DOHH2 (cell line): ENCODE data around the gene ANGPT4.

Experiments
- H3F3A ChIP-seq: fragments of 200-600 bp; sonication (generic), shearing (Covaris generic); 2 replicates; pipeline ENCODE4 v1.6.0; 2016; ENCODE audit warnings: antibody characterized with exemption, mild to moderate bottlenecking; ENCODE audit not compliant: control insufficient read depth, insufficient read depth
- H3K27ac ChIP-seq: fragments of 200-600 bp; sonication (generic); 2 replicates; pipeline ENCODE4 v1.5.1; 2014; ENCODE audit warnings: low read depth, mild to moderate bottlenecking, low read length, moderate library complexity
- H3K27me3 ChIP-seq: fragments of 200-600 bp; sonication (generic); 2 replicates; pipeline ENCODE4 v1.6.1; 2014; ENCODE audit warnings: mild to moderate bottlenecking, low read length, mixed read lengths; ENCODE audit not compliant: control insufficient read depth
- H3K36me3 ChIP-seq: fragments of 200-600 bp; sonication (generic); 2 replicates; pipeline ENCODE4 v1.6.1; 2014; ENCODE audit warnings: mild to moderate bottlenecking, low read length, moderate library complexity, mixed read lengths; ENCODE audit not compliant: control insufficient read depth
- H3K4me1 ChIP-seq: fragments of 200-600 bp; sonication (generic); 2 replicates; pipeline ENCODE4 v1.6.1; 2014; ENCODE audit warnings: mild to moderate bottlenecking, low read length, mixed read lengths; ENCODE audit not compliant: control insufficient read depth
- H3K4me2 ChIP-seq: fragments of 200-600 bp; sonication (generic); 2 replicates; pipeline ENCODE4 v1.6.0; 2014; ENCODE audit warnings: mild to moderate bottlenecking, low read length, moderate library complexity
- H3K4me3 ChIP-seq: fragments of 200-600 bp; sonication (generic); 2 replicates; pipeline ENCODE4 v1.5.1; 2014; ENCODE audit warnings: mild to moderate bottlenecking, low read length, mixed read lengths
- H3K79me2 ChIP-seq: fragments of 200-600 bp; sonication (generic); 2 replicates; pipeline ENCODE4 v1.6.1; 2014; ENCODE audit warnings: mild to moderate bottlenecking, low read length, mixed read lengths; ENCODE audit not compliant: control insufficient read depth
- H3K9me2 ChIP-seq: fragments of 200-600 bp; sonication (generic); replicated peaks from 2 replicates; pipeline ENCODE4 v1.6.1; 2014; ENCODE audit warnings: mild to moderate bottlenecking, low read length, mixed read lengths; ENCODE audit not compliant: control insufficient read depth
- H3K9me3 ChIP-seq: fragments of 200-600 bp; sonication (generic); 2 replicates; pipeline ENCODE4 v1.6.1; 2014; ENCODE audit warnings: antibody characterized with exemption, low read length, mixed read lengths; ENCODE audit not compliant: control insufficient read depth, insufficient read depth
- H4K20me1 ChIP-seq: fragments of 200-600 bp; sonication (generic); 2 replicates; pipeline ENCODE4 v1.6.0; 2014; ENCODE audit warnings: low read depth, mild to moderate bottlenecking, antibody characterized with exemption, low read length, moderate library complexity; ENCODE audit not compliant: control insufficient read depth, insufficient read depth
- EZH2phosphoT487 ChIP-seq: fragments of 200-600 bp; sonication (generic); IDR thresholded peaks from 2 replicates; pipeline ENCODE4 v1.6.1; 2017; ENCODE audit warnings: borderline replicate concordance, mild to moderate bottlenecking, antibody characterized with exemption, low read length, moderate library complexity, mixed read lengths
- TF ChIP-seq, protein P1 (sequence below): fragments of 200-600 bp; sonication (generic); IDR thresholded peaks from one replicate; pipeline ENCODE4 v1.5.1; 2014; ENCODE audit warnings: antibody characterized with exemption, mild to moderate bottlenecking, low read depth, low read length; ENCODE audit not compliant: poor library complexity, severe bottlenecking

Gene ANGPT4

DNA sequence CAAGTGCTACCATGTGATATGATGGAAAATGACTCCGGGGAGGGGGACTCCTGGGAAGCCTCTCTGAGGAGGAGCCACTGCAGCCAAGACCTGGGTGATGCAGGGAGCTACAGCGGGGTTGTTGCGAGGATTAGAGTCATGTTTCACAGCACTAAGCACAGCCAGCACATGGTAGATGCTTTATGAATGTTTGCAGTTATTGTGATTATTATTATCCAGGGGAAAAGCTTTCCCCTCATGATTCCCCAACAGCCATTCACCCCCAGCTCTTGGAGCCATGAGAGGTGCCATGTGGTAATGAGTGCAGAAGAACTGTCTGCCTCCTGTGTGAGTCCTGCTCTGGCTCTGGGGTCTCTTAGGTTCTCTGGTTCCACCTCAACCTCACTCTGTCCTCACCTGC is 46.1 kb upstream of the ANGPT4 start:
- Histone ChIP-seq H3K9me3 (no peaks in the 10 kb centered on the region), H3F3A (no peaks in the 10 kb centered on the region), H3K4me1 (no peaks in the 10 kb centered on the region), H3K27ac (no peak overlapping the region), H4K20me1 (no peaks in the 10 kb centered on the region), H3K27me3 (no peaks in the 10 kb centered on the region), H3K4me3 (no peak overlapping the region), H3K4me2 (no peak overlapping the region), H3K36me3 (no peaks in the 10 kb centered on the region), H3K79me2 (no peaks in the 10 kb centered on the region), H3K9me2 (no peaks in the 10 kb centered on the region)
- TF ChIP-seq EZH2phosphoT487: no peak
- TF ChIP-seq, protein P1, sequence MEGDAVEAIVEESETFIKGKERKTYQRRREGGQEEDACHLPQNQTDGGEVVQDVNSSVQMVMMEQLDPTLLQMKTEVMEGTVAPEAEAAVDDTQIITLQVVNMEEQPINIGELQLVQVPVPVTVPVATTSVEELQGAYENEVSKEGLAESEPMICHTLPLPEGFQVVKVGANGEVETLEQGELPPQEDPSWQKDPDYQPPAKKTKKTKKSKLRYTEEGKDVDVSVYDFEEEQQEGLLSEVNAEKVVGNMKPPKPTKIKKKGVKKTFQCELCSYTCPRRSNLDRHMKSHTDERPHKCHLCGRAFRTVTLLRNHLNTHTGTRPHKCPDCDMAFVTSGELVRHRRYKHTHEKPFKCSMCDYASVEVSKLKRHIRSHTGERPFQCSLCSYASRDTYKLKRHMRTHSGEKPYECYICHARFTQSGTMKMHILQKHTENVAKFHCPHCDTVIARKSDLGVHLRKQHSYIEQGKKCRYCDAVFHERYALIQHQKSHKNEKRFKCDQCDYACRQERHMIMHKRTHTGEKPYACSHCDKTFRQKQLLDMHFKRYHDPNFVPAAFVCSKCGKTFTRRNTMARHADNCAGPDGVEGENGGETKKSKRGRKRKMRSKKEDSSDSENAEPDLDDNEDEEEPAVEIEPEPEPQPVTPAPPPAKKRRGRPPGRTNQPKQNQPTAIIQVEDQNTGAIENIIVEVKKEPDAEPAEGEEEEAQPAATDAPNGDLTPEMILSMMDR: no peak

DNA sequence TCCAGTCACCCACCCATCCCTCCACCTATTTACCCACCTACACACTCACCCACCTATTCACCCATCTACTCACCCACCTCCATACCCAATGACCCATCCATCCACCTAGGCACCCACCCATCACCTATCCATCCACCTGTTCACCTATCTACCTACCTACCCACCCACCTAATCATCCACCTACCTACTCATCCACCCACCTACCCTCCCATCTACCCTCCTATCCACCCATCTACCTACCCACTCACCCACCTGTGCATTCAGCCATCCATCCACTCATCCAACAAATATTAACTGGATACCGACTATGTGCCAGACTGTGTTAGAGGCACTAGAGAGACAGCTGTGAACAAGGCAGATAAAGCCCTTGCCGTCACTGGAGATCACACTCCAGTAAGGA is 45.6 kb upstream of the ANGPT4 start:
- TF ChIP-seq EZH2phosphoT487: no peak
- TF ChIP-seq, protein P1: no peak
- H3F3A ChIP-seq: no peaks in the 10 kb centered on the region
- no peaks in the 10 kb centered on the region for H4K20me1 ChIP-seq
- H3K9me2 ChIP-seq: no peaks in the 10 kb centered on the region
- H3K4me1 ChIP-seq: no peaks in the 10 kb centered on the region
- no peaks in the 10 kb centered on the region for H3K79me2 ChIP-seq
- no peaks in the 10 kb centered on the region for H3K36me3 ChIP-seq
- no peak overlapping the region for H3K4me2 ChIP-seq
- H3K4me3 ChIP-seq: no peak overlapping the region
- H3K27me3 ChIP-seq: no peaks in the 10 kb centered on the region
- H3K27ac ChIP-seq: no peak overlapping the region
- no peaks in the 10 kb centered on the region for H3K9me3 ChIP-seq

DNA sequence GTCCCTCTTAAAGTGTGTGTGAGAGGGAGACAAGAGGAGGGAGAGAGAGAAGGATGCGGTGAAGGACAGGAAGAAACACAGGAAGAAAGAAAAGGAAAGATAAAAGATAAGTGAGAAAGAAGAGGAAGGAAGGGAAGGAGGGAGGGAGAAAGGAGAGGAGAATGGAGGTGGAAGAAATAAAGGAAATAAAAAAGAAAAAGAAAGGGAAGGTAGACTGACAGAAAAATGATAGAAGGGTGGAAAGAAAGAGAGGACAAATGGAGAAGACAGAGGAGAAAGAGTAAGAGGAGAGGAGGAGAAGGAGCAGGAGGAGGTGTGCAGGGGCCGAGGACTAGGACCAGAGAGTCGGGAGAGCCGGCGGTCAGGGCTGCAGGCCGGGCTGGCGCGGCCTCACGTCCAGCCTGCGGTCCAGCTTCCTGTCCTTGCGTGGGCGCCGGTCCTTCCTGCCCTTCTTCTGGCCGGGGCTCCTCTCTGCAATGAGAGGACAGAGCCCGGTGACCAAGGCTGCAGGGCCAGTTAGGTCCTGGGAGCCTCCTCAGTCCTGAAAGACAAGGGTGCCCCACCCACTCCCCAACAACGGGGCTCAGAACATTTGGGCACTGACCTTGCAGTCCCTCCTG is 44.0 kb upstream of the ANGPT4 start:
- no peak for TF ChIP-seq EZH2phosphoT487
- TF ChIP-seq, protein P1: no peak
- H3K9me3 ChIP-seq: no peaks in the 10 kb centered on the region
- no peaks in the 10 kb centered on the region for H3K79me2 ChIP-seq
- H3F3A ChIP-seq: no peaks in the 10 kb centered on the region
- H3K9me2 ChIP-seq: no peaks in the 10 kb centered on the region
- no peaks in the 10 kb centered on the region for H3K36me3 ChIP-seq
- no peaks in the 10 kb centered on the region for H3K27me3 ChIP-seq
- no peaks in the 10 kb centered on the region for H4K20me1 ChIP-seq
- no peak overlapping the region for H3K27ac ChIP-seq
- H3K4me2 ChIP-seq: no peak overlapping the region
- no peaks in the 10 kb centered on the region for H3K4me1 ChIP-seq
- H3K4me3 ChIP-seq: no peak overlapping the region
